K562 (cell line): ENCODE results near the gene KIAA0513. TPM values are rescaled to one million over a fixed set of nuclear protein-coding genes. Genes with fewer than 3 reads are reported as not detected.

Source experiments
- NR2C2 ChIP-seq, 2 experiments: fragments of 200-800 bp in 1 of 2; sonication (Bioruptor generic) in 1 of 2; sonication (generic) in 1 of 2; formaldehyde crosslinking in 1 of 2; IDR thresholded peaks; 2 replicates each; pipeline versions ENCODE4 v1.6.1 to v1.8.0; 2016 to 2022; ENCODE audit warnings: mild to moderate bottlenecking in 1 of 2, missing compliant biosample characterization in 1 of 2, missing genetic modification characterization in 1 of 2, missing genetic modification reagents in 1 of 2
- ZNF253 ChIP-seq: fragments of 250-450 bp; sonication (Bioruptor Pico); conservative IDR thresholded peaks from 2 replicates; pipeline ENCODE4 v1.6.1; 2021; ENCODE audit warnings: mild to moderate bottlenecking
- ZNF592 ChIP-seq: fragments of 450-650 bp; IDR thresholded peaks from 2 replicates; pipeline ENCODE4 v1.6.1; 2017; ENCODE audit warnings: antibody characterized with exemption, mild to moderate bottlenecking
- polyA plus RNA-seq, 8 experiments: library from polyadenylated mRNA; depleted of rRNA in 4 of 8; stranded (reverse) in 5 of 8; unstranded in 3 of 8; fragments of >200 nt; fragmentation: Nextera tagmentation in 2 of 8; fragmentation: Illumina TruSeq in 1 of 8; extraction: Ambion mirVana in 2 of 8; extraction: Trizol in 1 of 8; gene quantifications; 2 replicates each; pipeline versions ENCODE4 v1.2.1 to v1.2.3, GENCODE V29; 2011 to 2014; ENCODE audit warnings: inconsistent platforms in 1 of 8, missing spikeins in 1 of 8
- total RNA-seq, 7 experiments: library from RNA; depleted of rRNA in 6 of 7; stranded (reverse); fragments of >200 nt in 6 of 7; fragmentation: Illumina TruSeq in 2 of 7; extraction: Trizol in 2 of 7; gene quantifications; 2 replicates each; pipeline versions ENCODE4 v1.2.1 to v1.2.3, GENCODE V29; 2011 to 2021; ENCODE audit warnings: low replicate concordance in 1 of 7

KIAA0513 gene
- total and polyA plus RNA-seq, 9 of the 15 experiments (the other 6 are each of a cell fraction or from before 2014, with no cell fraction given) = 0.18 to 13.7 (median 10.2) TPM

DNA sequence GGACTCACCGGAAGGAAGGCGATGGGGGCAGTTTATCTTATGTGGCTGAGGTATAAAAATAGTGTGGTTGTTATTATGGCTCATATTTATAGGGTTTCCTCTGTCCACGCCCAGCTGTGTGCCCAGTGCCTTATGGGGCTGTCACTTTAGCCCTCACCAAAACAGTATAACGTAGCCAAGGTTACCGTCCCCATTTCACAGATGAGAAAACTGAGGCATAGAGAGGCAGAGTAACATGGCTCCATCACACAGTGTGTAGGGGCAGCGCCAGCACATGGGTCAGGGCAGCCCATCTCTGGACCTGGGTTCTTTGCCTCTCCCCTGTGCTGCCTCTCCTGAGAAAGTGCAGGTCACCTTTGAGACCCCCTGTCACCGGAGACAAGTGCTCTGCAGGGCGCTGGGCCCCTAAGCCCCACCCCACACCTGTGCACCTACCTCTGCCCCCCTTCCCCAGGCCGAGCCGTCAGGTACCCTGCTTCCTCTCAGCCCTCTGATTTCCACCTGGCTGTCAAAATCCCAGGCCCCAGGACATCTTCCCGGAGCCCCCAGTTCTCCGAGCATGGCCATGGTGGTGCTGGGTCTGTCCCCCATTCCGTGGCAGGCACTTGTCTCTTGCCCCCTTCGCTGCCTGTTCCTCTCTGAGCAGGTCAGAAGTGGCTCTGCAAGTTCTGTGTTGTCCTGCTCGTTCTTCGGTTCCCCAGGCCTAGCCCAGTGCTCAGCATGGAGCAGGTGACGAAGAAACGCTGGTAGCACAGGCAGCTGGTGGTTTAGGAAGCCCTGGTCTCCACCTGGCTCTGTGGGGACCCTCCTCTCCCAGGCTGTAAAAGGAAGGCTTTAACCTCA, 7.2 kb downstream of the KIAA0513 start (continued):
- TF ChIP-seq ZNF592 (no peak), NR2C2 (CRISPR knock-in tag; IDR thresholded peaks at IDR 0.05) (no peak), NR2C2 (tag; IDR thresholded peaks at IDR 0.05) (no peak), ZNF253 (CRISPR knock-in tag) (no peak)
